Measurements from ENCODE around the gene DUSP7. TPM values are rescaled to one million over a fixed set of nuclear protein-coding genes. Genes with fewer than 3 reads are reported as not detected.

The DUSP7 gene
- total and polyA plus RNA-seq, 2 donors (not counting 3 experiments of a cell fraction or from before 2014, with no cell fraction given): 29.2 to 37.7 TPM

GRCh38 chr3:52083556-52084087 lies 27.3 kb upstream of the DUSP7 start:
- ChIA-PET CTCF (interaction anchor here (0.7 kb wide), 1 partner anchor 10 kb away, joined by 4 read pairs; no protein-coding TSS in a partner anchor), POLR2A (no interaction called here)
- Histone ChIP-seq H3K9me3 (replicated peaks; ENCODE audit: control insufficient read depth, insufficient read depth, low read length) (no peaks in the 10 kb centered on the region), H2AFZ (ENCODE audit: low read depth, low read length) (no peak overlapping the region), H3K9me1 (replicated peaks; ENCODE audit: control insufficient read depth, extremely low read depth, insufficient read depth, low read length) (no peaks in the 10 kb centered on the region), H3K9ac (replicated peaks; ENCODE audit: extremely low read depth, insufficient read depth, low read length) (no peak overlapping the region), H3K27me3 (ENCODE audit: control insufficient read depth in 2 of 2, insufficient read depth in 2 of 2, low read length in 2 of 2) (no peaks in the 10 kb centered on the region), H3K79me2 (ENCODE audit: control insufficient read depth, insufficient read depth, low read length) (no peaks in the 10 kb centered on the region), H3K36me3 (ENCODE audit: control insufficient read depth in 2 of 2, extremely low read depth in 1 of 2, insufficient read depth in 2 of 2, low read length in 2 of 2) (no peaks in the 10 kb centered on the region), H4K20me1 (replicated peaks; ENCODE audit: control insufficient read depth, extremely low read depth, insufficient read depth, low read length) (no peaks in the 10 kb centered on the region), H3K27ac (ENCODE audit: insufficient read depth, low read depth, low read length) (no peak overlapping the region), H3K4me3 (replicated peaks in 1 of 3; ENCODE audit: insufficient read depth in 1 of 3, low read depth in 1 of 3, low read length in 3 of 3) (no peak overlapping the region), H3K4me1 (ENCODE audit: control insufficient read depth, extremely low read depth, insufficient read depth, low read length) (peaks cover 22% of the 10 kb centered on the region), H3K4me2 (ENCODE audit: insufficient read depth, low read length) (no peak overlapping the region)
- dilution Hi-C loops (cut with MboI; ENCODE audit: extremely low pct_ligation_motif_present, low sequenced_read_pairs): no loop called here
- intact Hi-C loops (cut with micrococcal nuclease): no loop called here
- TF ChIP-seq JUN (IDR thresholded peaks at IDR 0.05; ENCODE audit: borderline replicate concordance, insufficient read depth, insufficient read length, low read depth) (no peak), FOS (IDR thresholded peaks at IDR 0.05; ENCODE audit: borderline replicate concordance, insufficient read depth, low read length) (no peak), EZH2 (IDR thresholded peaks at IDR 0.05; ENCODE audit: borderline replicate concordance, low read depth, low read length, severe bottlenecking) (no peak), MYC (IDR thresholded peaks at IDR 0.05; ENCODE audit: low read depth, low read length) (no peak), GATA2 (IDR thresholded peaks at IDR 0.05; ENCODE audit: insufficient read depth, insufficient read length, low read depth, low read length) (no peak), POLR2AphosphoS5 (IDR thresholded peaks at IDR 0.05; ENCODE audit: insufficient read depth, low read depth, low read length) (no peak), POLR2A (IDR thresholded peaks at IDR 0.05; ENCODE audit: low read depth, low read length) (no peak), MAX (IDR thresholded peaks at IDR 0.05; ENCODE audit: insufficient read depth, insufficient read length) (no peak)
- TF ChIP-seq, protein P1, sequence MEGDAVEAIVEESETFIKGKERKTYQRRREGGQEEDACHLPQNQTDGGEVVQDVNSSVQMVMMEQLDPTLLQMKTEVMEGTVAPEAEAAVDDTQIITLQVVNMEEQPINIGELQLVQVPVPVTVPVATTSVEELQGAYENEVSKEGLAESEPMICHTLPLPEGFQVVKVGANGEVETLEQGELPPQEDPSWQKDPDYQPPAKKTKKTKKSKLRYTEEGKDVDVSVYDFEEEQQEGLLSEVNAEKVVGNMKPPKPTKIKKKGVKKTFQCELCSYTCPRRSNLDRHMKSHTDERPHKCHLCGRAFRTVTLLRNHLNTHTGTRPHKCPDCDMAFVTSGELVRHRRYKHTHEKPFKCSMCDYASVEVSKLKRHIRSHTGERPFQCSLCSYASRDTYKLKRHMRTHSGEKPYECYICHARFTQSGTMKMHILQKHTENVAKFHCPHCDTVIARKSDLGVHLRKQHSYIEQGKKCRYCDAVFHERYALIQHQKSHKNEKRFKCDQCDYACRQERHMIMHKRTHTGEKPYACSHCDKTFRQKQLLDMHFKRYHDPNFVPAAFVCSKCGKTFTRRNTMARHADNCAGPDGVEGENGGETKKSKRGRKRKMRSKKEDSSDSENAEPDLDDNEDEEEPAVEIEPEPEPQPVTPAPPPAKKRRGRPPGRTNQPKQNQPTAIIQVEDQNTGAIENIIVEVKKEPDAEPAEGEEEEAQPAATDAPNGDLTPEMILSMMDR (IDR thresholded peaks at IDR 0.05; ENCODE audit: extremely low read depth in 1 of 2, insufficient read depth in 1 of 2, low read depth in 1 of 2, low read length in 2 of 2): no peak
- FAIRE-seq: no peak
- BruUV-seq (replicated peaks): no TSS peak
- no peak for DNase-seq (ENCODE audit: low read depth, low spot score)
